GM21423 (cell line): Measurements from ENCODE around the gene SNX25.
"Not testable (repeated sequence)": the region's sequence is repeated elsewhere in the genome, so short reads cannot be mapped to it uniquely, and the experiment has no call there.

Experiments
- ATAC-seq: cut with Tn5 transposase; IDR thresholded peaks from one replicate; pipeline ENCODE4 v1.9.1; 2021; ENCODE audit warnings: mild to moderate bottlenecking, moderate library complexity; ENCODE audit not compliant: unreplicated experiment

Gene SNX25

GRCh38 chr4:185209031-185209851 lies at the start of gene SNX25:
Gene SNX25 (plus strand): TSS chr4:185209598. CDS start chr4:185209827, 229 bp downstream.
- peak; percentile 74 for ATAC-seq

- ATAC-seq, result peak; percentile 90
Observed at GRCh38 chr4:185165605-185166063, 43.8 kb upstream of the SNX25 start.

- no peak for ATAC-seq
Observed at GRCh38 chr4:185167234-185167633, 42.2 kb upstream of the SNX25 start.

GRCh38 chr4:185171373-185172071 lies 37.9 kb upstream of the SNX25 start:
- ATAC-seq, result peak; percentile 80

- ATAC-seq, result no peak
Observed at GRCh38 chr4:185179488-185179887, 29.9 kb upstream of the SNX25 start.

- ATAC-seq, result no peak
Observed at GRCh38 chr4:185182239-185182638, 27.2 kb upstream of the SNX25 start.

- ATAC-seq, result peak; percentile 66
Observed at GRCh38 chr4:185183622-185184281, 25.6 kb upstream of the SNX25 start.

GRCh38 chr4:185186769-185187168 lies 22.6 kb upstream of the SNX25 start:
- no peak for ATAC-seq

GRCh38 chr4:185189606-185190305 lies 19.6 kb upstream of the SNX25 start:
- no peak for ATAC-seq

- ATAC-seq, result no peak
Observed at GRCh38 chr4:185190306-185190856, 19.0 kb upstream of the SNX25 start.

- ATAC-seq, result peak; percentile 90
Observed at GRCh38 chr4:185192059-185192458, 17.3 kb upstream of the SNX25 start.

- ATAC-seq, result no peak
Observed at GRCh38 chr4:185194924-185195888, 14.2 kb upstream of the SNX25 start.

GRCh38 chr4:185196437-185196836 lies 13.0 kb upstream of the SNX25 start:
- ATAC-seq, result no peak

- ATAC-seq, result not testable (repeated sequence)
Observed at GRCh38 chr4:185198189-185198588, 11.2 kb upstream of the SNX25 start.

GRCh38 chr4:185201977-185202962 lies 7.1 kb upstream of the SNX25 start:
- ATAC-seq, result peak; percentile 19

- ATAC-seq, result peak; percentile 0
Observed at GRCh38 chr4:185202984-185203485, 6.4 kb upstream of the SNX25 start.

GRCh38 chr4:185203486-185204237 lies 5.7 kb upstream of the SNX25 start, which contains the start of gene CFAP97:
Gene CFAP97 (minus strand): TSS chr4:185204000. CDS start chr4:185191196, 12,804 bp downstream.
- ATAC-seq, result peak; percentile 73
